HL-60 (cell line): ENCODE data around the gene DES.

ENCODE experiments used
- DNase-seq, 2 experiments: peaks; one replicate each; pipeline ENCODE4 v3.0.0-alpha.2; 2010 to 2020; ENCODE audit warnings: low read depth in 1 of 2, low spot score in 1 of 2
- H3K27ac ChIP-seq: fragments of 250-450 bp; sonication (Bioruptor Pico); replicated peaks from 2 replicates; pipeline ENCODE4 v1.5.1; 2020; ENCODE audit warnings: mild to moderate bottlenecking, moderate library complexity
- H3K27me3 ChIP-seq: fragments of 250-450 bp; sonication (Bioruptor Pico); 2 replicates; pipeline ENCODE4 v1.5.1; 2021; ENCODE audit warnings: mild to moderate bottlenecking, moderate library complexity; ENCODE audit not compliant: insufficient read depth, poor library complexity, severe bottlenecking
- H3K4me3 ChIP-seq: replicated peaks from 2 replicates; pipeline ENCODE4 v1.5.1; 2011; ENCODE audit warnings: mild to moderate bottlenecking, control low read depth, low read length; ENCODE audit not compliant: insufficient read depth
- CTCF ChIP-seq: IDR thresholded peaks from one replicate; pipeline ENCODE4 v1.5.1; 2011; ENCODE audit warnings: low read length, control low read depth, inconsistent platforms; ENCODE audit not compliant: insufficient read depth
- GABPA ChIP-seq: IDR thresholded peaks from 2 replicates; pipeline ENCODE4 v1.6.1; 2012; ENCODE audit warnings: low read depth
- POLR2AphosphoS5 ChIP-seq: IDR thresholded peaks from 2 replicates; pipeline ENCODE4 v1.6.1; 2012; ENCODE audit warnings: low read depth
- REST ChIP-seq: IDR thresholded peaks from 2 replicates; pipeline ENCODE4 v1.6.1; 2012; ENCODE audit warnings: low read depth; ENCODE audit not compliant: insufficient replicate concordance
- SPI1 ChIP-seq: IDR thresholded peaks from 2 replicates; pipeline ENCODE4 v1.6.1; 2012; ENCODE audit warnings: low read depth, mild to moderate bottlenecking, borderline replicate concordance

Gene DES

DNA sequence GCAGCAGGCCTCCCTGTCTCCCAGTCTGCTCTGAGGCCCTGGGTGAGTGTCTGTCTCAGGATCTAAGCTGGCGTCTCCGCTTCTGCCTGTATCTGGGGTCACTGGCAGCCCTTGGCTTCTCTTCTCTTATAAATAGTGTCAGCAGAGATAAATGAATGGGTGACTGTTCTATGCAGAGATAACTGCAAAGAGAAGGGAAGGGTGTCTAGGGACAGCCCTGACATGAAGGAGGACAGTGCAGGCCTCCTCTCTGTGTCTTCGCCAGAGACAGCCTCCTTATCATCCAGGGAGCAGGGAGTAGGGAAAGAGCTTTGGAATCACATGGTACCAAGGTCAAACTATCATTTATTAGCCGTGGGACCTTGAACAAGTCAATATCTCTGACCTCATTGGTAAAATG lies 52.3 kb downstream of the DES start:
- Histone ChIP-seq H3K4me3 (no peak overlapping the region), H3K27me3 (no peaks in the 10 kb centered on the region), H3K27ac (no peak overlapping the region)
- no peak for TF ChIP-seq SPI1
- no peak for TF ChIP-seq GABPA
- TF ChIP-seq REST = no peak
- no peak for TF ChIP-seq CTCF
- TF ChIP-seq POLR2AphosphoS5 = no peak
- DNase-seq = no peak

DNA sequence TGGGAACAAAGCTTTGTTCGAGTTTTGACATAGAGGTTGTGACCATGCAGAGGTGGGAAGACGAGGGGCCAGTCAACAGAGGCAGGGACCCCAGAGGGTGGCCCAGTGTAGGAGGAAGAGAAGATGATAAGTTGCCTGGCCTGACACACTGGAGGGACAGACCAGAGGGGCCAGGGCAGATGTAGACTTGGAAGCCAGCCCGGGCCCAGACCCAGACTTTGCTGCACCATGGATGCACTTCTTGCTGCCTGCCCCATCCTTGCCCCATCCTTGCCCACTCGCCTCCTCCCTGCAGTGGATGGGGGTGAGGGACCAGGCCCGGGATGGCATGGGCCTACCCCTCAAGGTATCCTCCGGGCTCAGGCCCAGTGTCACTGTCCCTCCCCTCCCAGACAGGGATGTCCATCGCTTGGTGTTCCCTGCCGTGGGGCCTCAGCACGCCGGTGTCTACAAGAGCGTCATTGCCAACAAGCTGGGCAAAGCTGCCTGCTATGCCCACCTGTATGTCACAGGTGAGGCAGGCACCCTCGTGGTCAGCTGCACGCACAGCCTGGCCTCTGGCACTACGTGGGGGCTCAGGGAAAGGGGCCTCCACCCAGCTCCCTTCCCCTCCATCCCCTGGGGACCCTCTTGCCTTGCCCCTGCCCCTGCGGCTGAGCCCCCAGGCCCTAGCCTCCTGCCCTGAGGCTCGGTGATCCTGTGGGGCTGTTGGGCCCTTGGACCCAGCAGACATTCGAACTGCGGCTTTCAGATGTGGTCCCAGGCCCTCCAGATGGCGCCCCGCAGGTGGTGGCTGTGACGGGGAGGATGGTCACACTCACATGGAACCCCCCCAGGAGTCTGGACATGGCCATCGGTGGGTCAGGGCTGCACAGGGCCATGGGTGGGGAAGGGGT lies 53.5 kb downstream of the DES start:
- H3K27ac ChIP-seq = no peak overlapping the region
- H3K4me3 ChIP-seq = no peak overlapping the region
- H3K27me3 ChIP-seq = no peaks in the 10 kb centered on the region
- TF ChIP-seq REST = no peak
- no peak for TF ChIP-seq SPI1
- TF ChIP-seq CTCF = no peak
- TF ChIP-seq POLR2AphosphoS5 = no peak
- no peak for TF ChIP-seq GABPA
- no peak for DNase-seq

DNA sequence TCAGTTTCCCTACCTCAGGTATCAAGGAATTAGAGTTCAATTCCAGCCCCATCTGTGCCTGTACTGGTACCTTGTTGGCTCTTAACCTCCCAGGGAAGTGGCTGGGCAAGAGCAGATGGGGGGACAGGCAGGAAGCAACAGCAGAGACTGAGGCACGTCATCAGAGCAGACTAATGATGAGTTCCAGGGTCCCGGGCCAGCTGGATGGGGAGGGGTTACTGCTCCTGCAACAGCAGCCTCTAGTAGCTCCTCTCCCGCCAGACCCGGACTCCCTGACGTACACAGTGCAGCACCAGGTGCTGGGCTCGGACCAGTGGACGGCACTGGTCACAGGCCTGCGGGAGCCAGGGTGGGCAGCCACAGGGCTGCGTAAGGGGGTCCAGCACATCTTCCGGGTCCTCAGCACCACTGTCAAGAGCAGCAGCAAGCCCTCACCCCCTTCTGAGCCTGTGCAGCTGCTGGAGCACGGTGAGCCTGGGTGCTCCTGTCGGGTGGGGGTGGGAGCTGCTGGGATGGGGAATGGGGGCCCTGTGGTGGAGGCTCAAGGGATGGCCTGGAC lies 54.5 kb downstream of the DES start:
- TF ChIP-seq POLR2AphosphoS5 (no peak), CTCF (no peak), SPI1 (no peak), REST (no peak), GABPA (no peak)
- H3K4me3 ChIP-seq = no peak overlapping the region
- H3K27me3 ChIP-seq = no peaks in the 10 kb centered on the region
- no peak overlapping the region for H3K27ac ChIP-seq
- no peak for DNase-seq
